GM08714 (cell line): ENCODE results near the gene GLRX2.

Experiments
- H3K4me3 ChIP-seq: fragments of 200-500 bp; sonication (Bioruptor generic); 2 replicates; pipeline ENCODE4 v1.5.1; 2014; ENCODE audit warnings: mild to moderate bottlenecking, low read length, inconsistent platforms
- ZNF274 ChIP-seq: IDR thresholded peaks from 2 replicates; pipeline ENCODE4 v1.6.1; 2012; ENCODE audit warnings: mild to moderate bottlenecking, low read depth, low read length

Gene GLRX2

GRCh38 chr1:193104907-193105820 is at the start of gene GLRX2:
Gene GLRX2 (minus strand): TSS chr1:193105414. CDS start chr1:193105382, 32 bp downstream.
- no peak for TF ChIP-seq ZNF274

GRCh38 chr1:193144999-193145398 is 39.8 kb upstream of the GLRX2 start:
- no peak overlapping the region for H3K4me3 ChIP-seq
- no peak for TF ChIP-seq ZNF274

More at GRCh38 chr1:193104907-193105820, at the start of gene GLRX2:
- peak within 1 kb of the TSS; percentile 96 for H3K4me3 ChIP-seq

GRCh38 chr1:193144361-193144938 is 39.2 kb upstream of the GLRX2 start:
- TF ChIP-seq ZNF274 = no peak
- H3K4me3 ChIP-seq = no peak overlapping the region

GRCh38 chr1:193143285-193143684 is 38.1 kb upstream of the GLRX2 start:
- TF ChIP-seq ZNF274 = no peak
- no peak overlapping the region for H3K4me3 ChIP-seq

- H3K4me3 ChIP-seq = no peak overlapping the region
- no peak for TF ChIP-seq ZNF274
Observed at GRCh38 chr1:193142409-193142808, 37.2 kb upstream of the GLRX2 start.

- no peak overlapping the region for H3K4me3 ChIP-seq
- TF ChIP-seq ZNF274 = no peak
Observed at GRCh38 chr1:193141804-193142203, 36.6 kb upstream of the GLRX2 start.

GRCh38 chr1:193140254-193140653 is 35.0 kb upstream of the GLRX2 start:
- no peak for TF ChIP-seq ZNF274
- no peak overlapping the region for H3K4me3 ChIP-seq

- no peak overlapping the region for H3K4me3 ChIP-seq
- TF ChIP-seq ZNF274 = no peak
Observed at GRCh38 chr1:193131266-193131860, 26.1 kb upstream of the GLRX2 start.

- no peak for TF ChIP-seq ZNF274
Observed at GRCh38 chr1:193125369-193125768, 20.2 kb upstream of the GLRX2 start.

GRCh38 chr1:193123751-193124150 is 18.5 kb upstream of the GLRX2 start:
- no peak for TF ChIP-seq ZNF274
- peak overlapping the region; percentile 100; the same call in 1 of the 2 replicates for H3K4me3 ChIP-seq

More at GRCh38 chr1:193125369-193125768, 20.2 kb upstream of the GLRX2 start:
- H3K4me3 ChIP-seq = no peak overlapping the region

- no peak for TF ChIP-seq ZNF274
- H3K4me3 ChIP-seq = peak within 1 kb of the TSS; percentile 100
Observed at GRCh38 chr1:193121616-193122593, 16.7 kb upstream of the GLRX2 start, which contains the start of gene CDC73. Gene CDC73 (plus strand): TSS chr1:193122031. CDS start chr1:193122201, 170 bp downstream.

- peak overlapping the region; percentile 71; the same call in 1 of the 2 replicates for H3K4me3 ChIP-seq
- TF ChIP-seq ZNF274 = no peak
Observed at GRCh38 chr1:193120604-193121166, 15.5 kb upstream of the GLRX2 start.

- H3K4me3 ChIP-seq = no peak overlapping the region
- TF ChIP-seq ZNF274 = no peak
Observed at GRCh38 chr1:193118803-193119730, 13.9 kb upstream of the GLRX2 start.
